PC-3 (cell line): ENCODE results near the gene SIGLEC14.

Source experiments
- EZH2 ChIP-seq: fragments of 300-600 bp; sonication (generic); IDR thresholded peaks from one replicate; pipeline ENCODE4 v1.6.1; 2017; ENCODE audit warnings: antibody characterized with exemption, mild to moderate bottlenecking, low read length; ENCODE audit not compliant: unreplicated experiment
- TF ChIP-seq, protein P1 (sequence below): fragments of 300-600 bp; sonication (generic); conservative IDR thresholded peaks from 2 replicates; pipeline ENCODE4 v1.5.1; 2017; ENCODE audit warnings: antibody characterized with exemption, low read depth, mild to moderate bottlenecking, low read length

- TF ChIP-seq, protein P1, sequence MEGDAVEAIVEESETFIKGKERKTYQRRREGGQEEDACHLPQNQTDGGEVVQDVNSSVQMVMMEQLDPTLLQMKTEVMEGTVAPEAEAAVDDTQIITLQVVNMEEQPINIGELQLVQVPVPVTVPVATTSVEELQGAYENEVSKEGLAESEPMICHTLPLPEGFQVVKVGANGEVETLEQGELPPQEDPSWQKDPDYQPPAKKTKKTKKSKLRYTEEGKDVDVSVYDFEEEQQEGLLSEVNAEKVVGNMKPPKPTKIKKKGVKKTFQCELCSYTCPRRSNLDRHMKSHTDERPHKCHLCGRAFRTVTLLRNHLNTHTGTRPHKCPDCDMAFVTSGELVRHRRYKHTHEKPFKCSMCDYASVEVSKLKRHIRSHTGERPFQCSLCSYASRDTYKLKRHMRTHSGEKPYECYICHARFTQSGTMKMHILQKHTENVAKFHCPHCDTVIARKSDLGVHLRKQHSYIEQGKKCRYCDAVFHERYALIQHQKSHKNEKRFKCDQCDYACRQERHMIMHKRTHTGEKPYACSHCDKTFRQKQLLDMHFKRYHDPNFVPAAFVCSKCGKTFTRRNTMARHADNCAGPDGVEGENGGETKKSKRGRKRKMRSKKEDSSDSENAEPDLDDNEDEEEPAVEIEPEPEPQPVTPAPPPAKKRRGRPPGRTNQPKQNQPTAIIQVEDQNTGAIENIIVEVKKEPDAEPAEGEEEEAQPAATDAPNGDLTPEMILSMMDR: no peak
- TF ChIP-seq EZH2: no peak
Measured at GRCh38 chr19:51607077-51607476, 39.5 kb downstream of the SIGLEC14 start.
